GM12878 (cell line): Measurements from ENCODE around the gene GNPTAB. TPM values are rescaled to one million over a fixed set of nuclear protein-coding genes. Genes with fewer than 3 reads are reported as not detected.

Experiments
- BACH1 ChIP-seq: fragments of 450-650 bp; IDR thresholded peaks from 2 replicates; pipeline ENCODE4 v1.6.1; 2017; ENCODE audit warnings: mild to moderate bottlenecking, borderline replicate concordance
- CHD1 ChIP-seq: IDR thresholded peaks from 2 replicates; pipeline ENCODE4 v1.6.1; 2012; ENCODE audit warnings: low read depth, low read length, improper control_type of control experiment
- CHD4 ChIP-seq: fragments of 200-600 bp; sonication (generic); IDR thresholded peaks from 2 replicates; pipeline ENCODE4 v1.6.1; 2016; ENCODE audit warnings: mild to moderate bottlenecking
- CREB1 ChIP-seq: IDR thresholded peaks from 2 replicates; pipeline ENCODE4 v1.6.1; 2012; ENCODE audit warnings: low read depth, mild to moderate bottlenecking, inconsistent platforms
- DPF2 ChIP-seq: fragments of 450-650 bp; IDR thresholded peaks from 2 replicates; pipeline ENCODE4 v1.6.1; 2017; ENCODE audit warnings: mild to moderate bottlenecking
- EED ChIP-seq: sonication (generic); IDR thresholded peaks from 2 replicates; pipeline ENCODE4 v1.6.1; 2016; ENCODE audit warnings: antibody characterized with exemption, low read depth
- EZH2 ChIP-seq: IDR thresholded peaks from 2 replicates; pipeline ENCODE4 v1.6.1; 2012; ENCODE audit warnings: low read depth, mild to moderate bottlenecking, control low read depth, inconsistent platforms, low read length, borderline replicate concordance; ENCODE audit not compliant: control insufficient read depth
- HCFC1 ChIP-seq: fragments of 150-350 bp; IDR thresholded peaks from 2 replicates; pipeline ENCODE4 v1.6.1; 2014; ENCODE audit warnings: low read length
- IKZF1 ChIP-seq: fragments of 450-650 bp; conservative IDR thresholded peaks from 2 replicates; pipeline ENCODE4 v1.6.1; 2017; ENCODE audit warnings: antibody characterized with exemption, mild to moderate bottlenecking
- KDM1A ChIP-seq: fragments of 200-600 bp; sonication (generic); IDR thresholded peaks from 2 replicates; pipeline ENCODE4 v1.6.1; 2016; ENCODE audit warnings: borderline replicate concordance
- LARP7 ChIP-seq: fragments of 450-650 bp; IDR thresholded peaks from 2 replicates; pipeline ENCODE4 v1.6.1; 2017; ENCODE audit warnings: mild to moderate bottlenecking
- MXI1 ChIP-seq: fragments of 150-350 bp; IDR thresholded peaks from 2 replicates; pipeline ENCODE4 v1.6.1; 2011; ENCODE audit warnings: low read depth, mild to moderate bottlenecking, inconsistent platforms, low read length, improper control_type of control experiment
- MYC ChIP-seq: IDR thresholded peaks from 2 replicates; pipeline ENCODE4 v1.6.1; 2011; ENCODE audit warnings: mild to moderate bottlenecking, low read length, moderate library complexity, inconsistent platforms; ENCODE audit not compliant: insufficient read depth, insufficient replicate concordance, insufficient read length, severe bottlenecking
- NFYB ChIP-seq: IDR thresholded peaks from 2 replicates; pipeline ENCODE4 v1.6.1; 2011; ENCODE audit warnings: low read depth, mild to moderate bottlenecking, low read length, improper control_type of control experiment, moderate library complexity; ENCODE audit not compliant: insufficient read depth
- NR2C1 ChIP-seq: fragments of 450-650 bp; IDR thresholded peaks from 2 replicates; pipeline ENCODE4 v1.6.1; 2017; ENCODE audit warnings: antibody characterized with exemption, mild to moderate bottlenecking, moderate library complexity
- PAX8 ChIP-seq: fragments of 450-650 bp; IDR thresholded peaks from 2 replicates; pipeline ENCODE4 v1.6.1; 2017; ENCODE audit warnings: mild to moderate bottlenecking, moderate library complexity
- PML ChIP-seq: IDR thresholded peaks from 2 replicates; pipeline ENCODE4 v1.6.1; 2012; ENCODE audit warnings: low read length, inconsistent platforms
- POLR2AphosphoS2 ChIP-seq: IDR thresholded peaks from 2 replicates; pipeline ENCODE4 v1.6.1; 2011; ENCODE audit warnings: low read depth, mild to moderate bottlenecking, low read length, improper control_type of control experiment, moderate library complexity
- POLR2AphosphoS5 ChIP-seq: IDR thresholded peaks from 2 replicates; pipeline ENCODE4 v1.6.1; 2011; ENCODE audit warnings: mild to moderate bottlenecking, low read length, inconsistent platforms
- SMAD1 ChIP-seq: fragments of 450-650 bp; IDR thresholded peaks from 2 replicates; pipeline ENCODE4 v1.6.1; 2018; ENCODE audit warnings: mild to moderate bottlenecking, low read depth; ENCODE audit not compliant: partially characterized antibody
- SMARCA5 ChIP-seq: fragments of 450-650 bp; IDR thresholded peaks from 2 replicates; pipeline ENCODE4 v1.6.1; 2017; ENCODE audit warnings: mild to moderate bottlenecking
- SP1 ChIP-seq: IDR thresholded peaks from one replicate; pipeline ENCODE4 v1.6.1; 2011; ENCODE audit warnings: low read depth, low read length
- SREBF1 ChIP-seq: IDR thresholded peaks from 2 replicates; pipeline ENCODE4 v1.6.1; 2012; ENCODE audit warnings: mild to moderate bottlenecking, low read length
- SUZ12 ChIP-seq: fragments of 200-600 bp; sonication (generic); IDR thresholded peaks from one replicate; pipeline ENCODE4 v1.6.1; 2018; ENCODE audit warnings: antibody characterized with exemption, mild to moderate bottlenecking; ENCODE audit not compliant: unreplicated experiment
- TCF7 ChIP-seq: IDR thresholded peaks from 2 replicates; pipeline ENCODE4 v1.6.1; 2014; ENCODE audit warnings: antibody characterized with exemption, borderline replicate concordance
- ZNF207 ChIP-seq: fragments of 450-650 bp; IDR thresholded peaks from 2 replicates; pipeline ENCODE4 v1.6.1; 2014; ENCODE audit warnings: antibody characterized with exemption, mild to moderate bottlenecking, borderline replicate concordance
- ZNF384 ChIP-seq: IDR thresholded peaks from 2 replicates; pipeline ENCODE4 v1.6.1; 2012; ENCODE audit warnings: low read depth, mild to moderate bottlenecking, low read length, improper control_type of control experiment, borderline replicate concordance
- ZNF622 ChIP-seq: fragments of 450-650 bp; IDR thresholded peaks from 2 replicates; pipeline ENCODE4 v1.6.1; 2017; ENCODE audit warnings: mild to moderate bottlenecking, inconsistent platforms
- polyA plus RNA-seq, 11 experiments: library from polyadenylated mRNA; depleted of rRNA in 4 of 11; unstranded in 6 of 11; stranded (reverse) in 5 of 11; fragments of >200 nt; fragmentation: Nextera tagmentation in 4 of 11; fragmentation: Illumina TruSeq in 1 of 11; extraction: Ambion mirVana in 4 of 11; extraction: Trizol in 1 of 11; gene quantifications; 1 replicate in 1 of 11; 2 replicates in 10 of 11; pipeline versions ENCODE4 v1.2.1 to v1.2.3, GENCODE V29; 2011 to 2016; ENCODE audit warnings: inconsistent platforms in 2 of 11, missing spikeins in 2 of 11, low read depth in 1 of 11
- total RNA-seq, 4 experiments: library from RNA; depleted of rRNA in 3 of 4; stranded (reverse); fragments of >200 nt in 3 of 4; fragmentation: Illumina TruSeq in 1 of 4; extraction: Trizol in 1 of 4; gene quantifications; 2 replicates each; pipeline versions ENCODE4 v1.2.1 to v1.2.3, GENCODE V29; 2013 to 2021
- TF ChIP-seq, protein P1 (sequence below): fragments of 450-650 bp; IDR thresholded peaks from 2 replicates; pipeline ENCODE4 v1.6.1; 2017; ENCODE audit warnings: borderline replicate concordance
- TF ChIP-seq, protein P2 (sequence below): fragments of 450-650 bp; formaldehyde crosslinking; IDR thresholded peaks from 2 replicates; pipeline ENCODE4 v1.4.0; 2022; ENCODE audit warnings: mild to moderate bottlenecking, moderate library complexity

GNPTAB gene
- total and polyA plus RNA-seq, 10 of the 15 experiments (the other 5 are each of a cell fraction or from before 2014, with no cell fraction given), result 9.8 to 38.9 (median 35.3) TPM

DNA sequence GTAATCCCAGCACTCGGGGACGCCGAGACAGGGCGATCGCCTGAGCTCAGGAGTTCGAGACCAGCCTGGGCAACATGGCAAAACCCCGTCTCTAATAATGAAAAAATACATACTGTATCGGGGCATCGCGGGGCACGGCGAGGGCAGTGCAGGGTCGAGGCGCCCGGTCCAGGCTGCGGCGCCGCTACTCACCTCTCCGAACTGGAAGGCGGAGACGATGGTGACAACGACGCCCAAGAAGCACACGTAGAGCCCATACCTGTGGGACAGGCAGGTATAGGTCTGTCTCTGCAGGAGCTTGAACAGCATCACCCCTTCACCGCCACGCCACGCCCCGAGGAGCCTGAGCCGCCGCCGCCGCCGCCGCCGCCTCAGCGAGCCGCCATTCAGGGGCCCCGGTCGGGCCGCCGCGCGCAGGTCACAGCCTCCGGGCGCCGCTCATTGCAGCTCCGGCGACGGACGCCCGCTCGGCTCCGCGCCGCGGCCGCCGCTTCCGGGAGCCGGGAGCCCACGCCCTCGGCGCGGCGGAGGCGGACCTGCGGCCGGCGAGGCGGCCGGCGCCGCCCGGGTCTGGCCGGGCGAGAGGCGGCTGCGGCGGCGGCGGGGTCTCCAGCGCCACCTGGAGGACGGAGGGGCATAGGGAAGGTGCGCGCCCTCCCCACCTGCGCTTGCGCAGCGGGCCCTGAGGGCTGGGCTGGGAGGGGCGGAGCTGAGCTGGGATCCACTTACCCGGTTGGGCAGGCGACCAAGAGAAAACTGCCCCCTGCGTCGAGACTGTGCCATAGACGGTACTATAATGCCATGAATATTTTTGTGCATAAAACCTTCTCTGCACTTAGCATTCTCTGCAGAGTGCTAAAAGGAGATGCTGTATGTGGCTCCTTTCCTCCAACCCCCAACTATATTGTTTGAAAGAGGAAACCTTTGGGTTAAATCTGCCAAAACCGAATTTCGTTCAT, at the start of gene GNPTAB (continued):
- TF ChIP-seq ZNF207 (0 out of 2 replicates have a peak, but pooled peaks have one; percentile 20), DPF2 (peak; percentile 65; the same call in 1 of the 2 replicates), BACH1 (peak; percentile 81; the same call in 1 of the 2 replicates), NFYB (no peak), IKZF1 (peak; percentile 68), KDM1A (no peak), CHD4 (no peak), SP1 (no peak), LARP7 (peak; percentile 90), POLR2AphosphoS5 (no peak), ZNF622 (no peak), TCF7 (no peak), ZNF384 (no peak), SMARCA5 (no peak; the same call in none of the 2 replicates), MXI1 (no peak), PAX8 (no peak), EZH2 (no peak), EED (no peak), MYC (no peak), PML (no peak), SUZ12 (no peak), NR2C1 (no peak), CHD1 (no peak), SREBF1 (no peak), SMAD1 (no peak), HCFC1 (no peak), POLR2AphosphoS2 (no peak), CREB1 (no peak)
- TF ChIP-seq, protein P1, sequence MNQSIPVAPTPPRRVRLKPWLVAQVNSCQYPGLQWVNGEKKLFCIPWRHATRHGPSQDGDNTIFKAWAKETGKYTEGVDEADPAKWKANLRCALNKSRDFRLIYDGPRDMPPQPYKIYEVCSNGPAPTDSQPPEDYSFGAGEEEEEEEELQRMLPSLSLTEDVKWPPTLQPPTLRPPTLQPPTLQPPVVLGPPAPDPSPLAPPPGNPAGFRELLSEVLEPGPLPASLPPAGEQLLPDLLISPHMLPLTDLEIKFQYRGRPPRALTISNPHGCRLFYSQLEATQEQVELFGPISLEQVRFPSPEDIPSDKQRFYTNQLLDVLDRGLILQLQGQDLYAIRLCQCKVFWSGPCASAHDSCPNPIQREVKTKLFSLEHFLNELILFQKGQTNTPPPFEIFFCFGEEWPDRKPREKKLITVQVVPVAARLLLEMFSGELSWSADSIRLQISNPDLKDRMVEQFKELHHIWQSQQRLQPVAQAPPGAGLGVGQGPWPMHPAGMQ, result no peak
- TF ChIP-seq, protein P2, sequence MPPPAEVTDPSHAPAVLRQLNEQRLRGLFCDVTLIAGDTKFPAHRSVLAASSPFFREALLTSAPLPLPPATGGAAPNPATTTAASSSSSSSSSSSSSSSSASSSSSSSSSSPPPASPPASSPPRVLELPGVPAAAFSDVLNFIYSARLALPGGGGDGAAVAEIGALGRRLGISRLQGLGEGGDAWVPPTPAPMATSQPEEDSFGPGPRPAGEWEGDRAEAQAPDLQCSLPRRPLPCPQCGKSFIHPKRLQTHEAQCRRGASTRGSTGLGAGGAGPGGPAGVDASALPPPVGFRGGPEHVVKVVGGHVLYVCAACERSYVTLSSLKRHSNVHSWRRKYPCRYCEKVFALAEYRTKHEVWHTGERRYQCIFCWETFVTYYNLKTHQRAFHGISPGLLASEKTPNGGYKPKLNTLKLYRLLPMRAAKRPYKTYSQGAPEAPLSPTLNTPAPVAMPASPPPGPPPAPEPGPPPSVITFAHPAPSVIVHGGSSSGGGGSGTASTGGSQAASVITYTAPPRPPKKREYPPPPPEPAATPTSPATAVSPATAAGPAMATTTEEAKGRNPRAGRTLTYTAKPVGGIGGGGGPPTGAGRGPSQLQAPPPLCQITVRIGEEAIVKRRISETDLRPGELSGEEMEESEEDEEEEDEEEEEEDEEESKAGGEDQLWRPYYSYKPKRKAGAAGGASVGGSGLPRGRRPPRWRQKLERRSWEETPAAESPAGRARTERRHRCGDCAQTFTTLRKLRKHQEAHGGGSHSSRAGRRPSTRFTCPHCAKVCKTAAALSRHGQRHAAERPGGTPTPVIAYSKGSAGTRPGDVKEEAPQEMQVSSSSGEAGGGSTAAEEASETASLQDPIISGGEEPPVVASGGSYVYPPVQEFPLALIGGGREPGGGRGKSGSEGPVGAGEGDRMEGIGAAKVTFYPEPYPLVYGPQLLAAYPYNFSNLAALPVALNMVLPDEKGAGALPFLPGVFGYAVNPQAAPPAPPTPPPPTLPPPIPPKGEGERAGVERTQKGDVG (CRISPR knock-in tag), result no peak
